GM13976 (cell line): ENCODE results near the gene ZMYND11.

Source experiments
- DNase-seq: peaks from one replicate; pipeline ENCODE4 v3.0.0; 2012; ENCODE audit warnings: low spot score
- CTCF ChIP-seq: IDR thresholded peaks from 2 replicates; pipeline ENCODE4 v1.5.1; 2012; ENCODE audit warnings: borderline replicate concordance, mild to moderate bottlenecking; ENCODE audit not compliant: insufficient read depth; ENCODE audit errors: extremely low read depth, missing control alignments, control extremely low read depth
- in situ Hi-C: fragments of 300-500 bp; cut with MboI; formaldehyde crosslinking; loops from one replicate; pipeline ENCODE4 v1.12.0; 2022; ENCODE audit warnings: low sequenced_read_pairs, mixed read lengths, inconsistent platforms; ENCODE audit not compliant: unreplicated experiment

Gene ZMYND11

DNA sequence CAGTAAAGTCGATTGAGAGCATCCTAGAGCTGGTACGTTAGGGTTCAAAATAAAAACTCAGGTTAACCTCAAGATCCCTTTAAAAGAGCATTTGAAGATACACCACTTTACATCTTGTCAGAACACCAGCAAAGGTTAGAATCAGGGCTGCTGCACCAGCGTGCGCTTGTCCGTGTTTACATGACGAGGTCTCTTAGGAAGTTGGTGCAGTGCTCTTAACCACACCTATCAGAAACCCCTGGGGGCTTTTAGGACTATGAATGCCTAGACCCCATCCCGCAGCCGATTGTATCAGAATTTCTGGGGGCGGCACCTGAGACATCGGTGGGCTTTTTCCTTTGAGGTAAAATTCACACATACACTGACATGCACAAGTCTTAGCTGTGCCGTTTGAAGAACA, 97.6 kb downstream of the ZMYND11 start:
- in situ Hi-C loops, result no loop called here
- no peak for TF ChIP-seq CTCF
- DNase-seq, result no peak

DNA sequence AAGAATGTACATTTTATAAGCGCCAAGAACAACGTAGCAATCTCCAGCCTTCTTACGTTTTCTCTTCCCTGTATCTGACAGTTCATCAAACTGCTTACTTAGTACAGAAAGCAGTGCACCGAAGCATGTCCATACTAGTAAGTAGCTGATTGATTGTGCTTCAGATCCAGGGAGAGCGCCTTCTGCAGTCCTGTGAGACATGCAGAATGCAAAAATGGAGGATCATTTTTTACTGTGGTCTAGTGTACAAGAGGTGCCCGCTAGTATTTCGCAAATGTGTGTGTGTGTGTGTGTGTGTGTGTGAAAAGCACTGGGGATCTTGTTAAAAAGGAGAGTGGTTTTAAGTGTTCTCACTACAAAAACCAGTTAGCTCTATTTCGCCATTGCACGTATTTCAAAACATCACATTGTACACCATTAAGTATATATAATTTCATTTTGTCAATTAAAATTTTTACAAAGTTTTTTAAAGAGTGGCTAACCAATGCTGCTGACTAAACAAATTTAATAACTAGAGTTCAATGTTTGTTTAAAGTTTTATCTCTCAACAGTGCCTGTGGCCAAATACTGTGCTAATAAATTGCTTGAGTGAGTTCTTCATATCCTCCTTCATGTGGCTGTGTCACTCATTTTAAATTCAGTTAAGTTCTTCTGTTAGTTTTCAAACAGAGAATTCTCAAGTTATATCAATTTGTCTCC, 99.6 kb downstream of the ZMYND11 start:
- in situ Hi-C loops, result no loop called here
- TF ChIP-seq CTCF, result no peak
- no peak for DNase-seq

- no peak for DNase-seq
- in situ Hi-C loops, result no loop called here
These were observed 100.7 kb downstream of the ZMYND11 start for GRCh38 chr10:235915-236314.

GRCh38 chr10:239109-239508, 103.9 kb downstream of the ZMYND11 start:
- no peak for DNase-seq
- no peak for TF ChIP-seq CTCF
- in situ Hi-C loops, result no loop called here

More at GRCh38 chr10:235915-236314, 100.7 kb downstream of the ZMYND11 start:
- TF ChIP-seq CTCF, result no peak

DNA sequence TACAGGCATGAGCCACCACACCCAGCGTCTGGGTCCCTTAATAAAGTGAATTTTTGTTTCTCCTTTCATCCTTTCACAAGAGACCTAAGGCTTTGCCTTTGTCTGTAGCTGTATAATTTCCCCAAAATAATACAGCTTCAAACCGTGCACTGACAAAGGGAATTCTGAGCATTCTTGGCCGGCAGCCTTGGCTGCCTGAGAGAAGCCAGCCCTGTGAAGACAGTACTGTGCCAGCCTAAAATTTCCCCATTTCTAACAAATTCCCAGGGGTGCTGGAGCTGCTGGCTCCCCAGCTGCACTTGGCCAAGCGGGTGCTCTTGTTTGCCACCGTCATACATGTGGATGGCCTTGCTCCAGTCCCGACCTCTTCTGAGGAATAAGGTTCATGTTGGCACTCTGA, 106.2 kb downstream of the ZMYND11 start:
- no peak for TF ChIP-seq CTCF
- no peak for DNase-seq
- in situ Hi-C loops, result no loop called here

- in situ Hi-C loops, result no loop called here
- DNase-seq, result no peak
- TF ChIP-seq CTCF, result no peak
These were observed 106.8 kb downstream of the ZMYND11 start for GRCh38 chr10:241966-242643.
